Measurements from ENCODE around the gene ATP1A2. TPM values are rescaled to one million over a fixed set of nuclear protein-coding genes. Genes with fewer than 3 reads are reported as not detected.
"Not testable (repeated sequence)": the region's sequence is repeated elsewhere in the genome, so short reads cannot be mapped to it uniquely, and the experiment has no call there.

Gene ATP1A2
- total RNA-seq, 1 donor from 2014 or later = not detected

GRCh38 chr1:160108888-160109662 lies 6.5 kb upstream of the ATP1A2 start:
- peak; percentile 75 for TF ChIP-seq CTCF (conservative IDR thresholded peaks at IDR 0.05; ENCODE audit: low read depth, low read length)
- H3K4me3 ChIP-seq (ENCODE audit: low read depth, low read length) = no peak overlapping the region
- DNase-seq (ENCODE audit: low read depth) = no peak

GRCh38 chr1:160109686-160110085 lies 5.9 kb upstream of the ATP1A2 start:
- TF ChIP-seq CTCF (conservative IDR thresholded peaks at IDR 0.05; ENCODE audit: low read depth, low read length) = no peak
- DNase-seq (ENCODE audit: low read depth) = no peak
- no peak overlapping the region for H3K4me3 ChIP-seq (ENCODE audit: low read depth, low read length)

GRCh38 chr1:160111462-160111861 lies 4.1 kb upstream of the ATP1A2 start:
- not testable (repeated sequence) for H3K4me3 ChIP-seq (ENCODE audit: low read depth, low read length); DNase-seq (ENCODE audit: low read depth)

- DNase-seq (ENCODE audit: low read depth) = no peak
- no peak overlapping the region for H3K4me3 ChIP-seq (ENCODE audit: low read depth, low read length)
- no peak for TF ChIP-seq CTCF (conservative IDR thresholded peaks at IDR 0.05; ENCODE audit: low read depth, low read length)
Measured at GRCh38 chr1:160112357-160112756, 3.2 kb upstream of the ATP1A2 start.

GRCh38 chr1:160113407-160113806 lies 2.2 kb upstream of the ATP1A2 start:
- TF ChIP-seq CTCF (conservative IDR thresholded peaks at IDR 0.05; ENCODE audit: low read depth, low read length) = peak; percentile 9
- no peak overlapping the region for H3K4me3 ChIP-seq (ENCODE audit: low read depth, low read length)
- DNase-seq (ENCODE audit: low read depth) = no peak

- H3K4me3 ChIP-seq (ENCODE audit: low read depth, low read length) = no peak overlapping the region
- no peak for DNase-seq (ENCODE audit: low read depth)
- TF ChIP-seq CTCF (conservative IDR thresholded peaks at IDR 0.05; ENCODE audit: low read depth, low read length) = no peak
Measured at GRCh38 chr1:160114085-160114484, 1.5 kb upstream of the ATP1A2 start.

GRCh38 chr1:160116283-160117147 lies 956 bp downstream of the ATP1A2 start:
- DNase-seq (ENCODE audit: low read depth) = no peak
- TF ChIP-seq CTCF (conservative IDR thresholded peaks at IDR 0.05; ENCODE audit: low read depth, low read length) = no peak
- H3K4me3 ChIP-seq (ENCODE audit: low read depth, low read length) = no peak overlapping the region

All from epithelial cell of proximal tubule (primary cell).